Measurements from ENCODE around the gene SEMA5B.

- TF ChIP-seq POLR2A (IDR thresholded peaks at IDR 0.05; ENCODE audit: low read length) = no peak
- TF ChIP-seq GATA1 (IDR thresholded peaks at IDR 0.05; ENCODE audit: low read depth, low read length) = no peak
Measured at GRCh38 chr3:122915300-122916055, 112.1 kb downstream of the SEMA5B start.

Measured in erythroblast (primary cell).